SK-N-MC (cell line): Measurements from ENCODE around the gene JADE3.

Experiments
- DNase-seq: peaks from one replicate; pipeline ENCODE4 v3.0.0-alpha.2; 2011; ENCODE audit warnings: low read depth, low spot score
- H3K27ac ChIP-seq: fragments of 200-600 bp; sonication (generic); 2 replicates; pipeline ENCODE4 v1.5.1; 2016; ENCODE audit warnings: mixed run types
- H3K36me3 ChIP-seq: fragments of 200-600 bp; sonication (generic); 2 replicates; pipeline ENCODE4 v1.6.1; 2017; ENCODE audit warnings: antibody characterized with exemption, low read length, mixed read lengths; ENCODE audit not compliant: insufficient read depth
- H3K4me3 ChIP-seq: fragments of 200-600 bp; sonication (generic); 2 replicates; pipeline ENCODE4 v1.5.1; 2016
- H3K9ac ChIP-seq: fragments of 200-600 bp; sonication (generic); 2 replicates; pipeline ENCODE4 v1.8.0; 2017; ENCODE audit warnings: mixed run types, mixed read lengths; ENCODE audit not compliant: insufficient read length
- H3K9me3 ChIP-seq: fragments of 200-600 bp; sonication (generic); 2 replicates; pipeline ENCODE4 v1.6.1; 2017; ENCODE audit warnings: low read depth, mild to moderate bottlenecking, antibody characterized with exemption, low read length, moderate library complexity, mixed read lengths
- EZH2 ChIP-seq: fragments of 200-600 bp; sonication (generic); IDR thresholded peaks from one replicate; pipeline ENCODE4 v1.6.1; 2017; ENCODE audit warnings: antibody characterized with exemption
- FOXP2 ChIP-seq: optimal IDR thresholded peaks from 2 replicates; pipeline ENCODE3; 2011; ENCODE audit warnings: mild to moderate bottlenecking, moderate library complexity; ENCODE audit not compliant: insufficient read depth; ENCODE audit errors: extremely low read length, control extremely low read depth
- POLR2AphosphoS5 ChIP-seq: IDR thresholded peaks from 2 replicates; pipeline ENCODE4 v1.6.1; 2012; ENCODE audit warnings: mild to moderate bottlenecking, low read depth, low read length, borderline replicate concordance

JADE3 gene

GRCh38 chrX:47030339-47030738 lies 118.1 kb downstream of the JADE3 start:
- Histone ChIP-seq H3K27ac (no peak overlapping the region), H3K9ac (no peak overlapping the region), H3K9me3 (no peaks in the 10 kb centered on the region), H3K4me3 (no peak overlapping the region), H3K36me3 (no peaks in the 10 kb centered on the region)
- DNase-seq = peak; percentile 69
- TF ChIP-seq POLR2AphosphoS5 = no peak
- TF ChIP-seq EZH2 = no peak
- no peak for TF ChIP-seq FOXP2

- H3K9me3 ChIP-seq = no peaks in the 10 kb centered on the region
- no peak for TF ChIP-seq EZH2
- TF ChIP-seq POLR2AphosphoS5 = no peak
- no peak for TF ChIP-seq FOXP2
- no peak overlapping the region for H3K4me3 ChIP-seq
- peaks cover 2% of the 10 kb centered on the region; the same call in 1 of the 2 replicates for H3K36me3 ChIP-seq
- no peak for DNase-seq
- no peak overlapping the region for H3K9ac ChIP-seq
- H3K27ac ChIP-seq = no peak overlapping the region
Measured at GRCh38 chrX:47047989-47048388, 135.8 kb downstream of the JADE3 start.

GRCh38 chrX:47059142-47059874 lies 147.1 kb downstream of the JADE3 start:
- TF ChIP-seq POLR2AphosphoS5 (no peak), EZH2 (no peak), FOXP2 (no peak)
- DNase-seq = no peak
- Histone ChIP-seq H3K27ac (no peak overlapping the region), H3K9ac (no peak overlapping the region), H3K9me3 (no peaks in the 10 kb centered on the region), H3K4me3 (no peak overlapping the region), H3K36me3 (no peaks in the 10 kb centered on the region)

DNA sequence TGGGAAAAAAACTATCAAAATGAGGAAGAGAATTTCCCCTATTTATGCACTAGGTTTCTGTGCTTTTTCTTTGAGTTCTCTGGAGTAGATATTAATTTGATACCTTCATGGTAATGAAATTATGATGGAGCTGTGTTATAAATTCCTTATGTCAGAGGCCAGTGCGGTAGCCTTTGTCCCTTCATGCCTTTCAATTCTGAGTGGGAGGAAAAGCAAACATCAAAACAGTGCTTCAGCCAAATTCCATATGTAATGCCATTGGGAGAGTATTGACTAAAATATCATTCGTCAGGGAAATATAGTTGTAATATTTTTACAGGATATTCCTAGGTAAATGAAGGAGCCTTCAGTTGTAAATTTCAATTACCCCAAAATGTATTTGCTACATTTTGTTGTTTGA lies 148.5 kb downstream of the JADE3 start:
- Histone ChIP-seq H3K4me3 (no peak overlapping the region), H3K9me3 (no peaks in the 10 kb centered on the region), H3K36me3 (no peaks in the 10 kb centered on the region), H3K9ac (no peak overlapping the region), H3K27ac (no peak overlapping the region)
- TF ChIP-seq FOXP2 = no peak
- DNase-seq = no peak

GRCh38 chrX:47061238-47061919 lies 149.2 kb downstream of the JADE3 start:
- Histone ChIP-seq H3K9ac (no peak overlapping the region), H3K36me3 (no peaks in the 10 kb centered on the region), H3K9me3 (no peaks in the 10 kb centered on the region), H3K4me3 (no peak overlapping the region), H3K27ac (no peak overlapping the region)
- no peak for DNase-seq
- TF ChIP-seq POLR2AphosphoS5 = no peak
- no peak for TF ChIP-seq FOXP2
- no peak for TF ChIP-seq EZH2

GRCh38 chrX:47063179-47063578 lies 151.0 kb downstream of the JADE3 start:
- H3K9ac ChIP-seq = no peak overlapping the region
- H3K4me3 ChIP-seq = no peak overlapping the region
- H3K36me3 ChIP-seq = no peaks in the 10 kb centered on the region
- no peak overlapping the region for H3K27ac ChIP-seq
- no peaks in the 10 kb centered on the region for H3K9me3 ChIP-seq
- TF ChIP-seq EZH2 (no peak), POLR2AphosphoS5 (no peak), FOXP2 (no peak)
- no peak for DNase-seq

GRCh38 chrX:47068214-47068613 lies 156.0 kb downstream of the JADE3 start:
- H3K9ac ChIP-seq = no peak overlapping the region
- TF ChIP-seq EZH2 (no peak), POLR2AphosphoS5 (no peak), FOXP2 (no peak)
- H3K9me3 ChIP-seq = no peaks in the 10 kb centered on the region
- no peaks in the 10 kb centered on the region for H3K36me3 ChIP-seq
- no peak overlapping the region for H3K4me3 ChIP-seq
- no peak for DNase-seq
- no peak overlapping the region for H3K27ac ChIP-seq

DNA sequence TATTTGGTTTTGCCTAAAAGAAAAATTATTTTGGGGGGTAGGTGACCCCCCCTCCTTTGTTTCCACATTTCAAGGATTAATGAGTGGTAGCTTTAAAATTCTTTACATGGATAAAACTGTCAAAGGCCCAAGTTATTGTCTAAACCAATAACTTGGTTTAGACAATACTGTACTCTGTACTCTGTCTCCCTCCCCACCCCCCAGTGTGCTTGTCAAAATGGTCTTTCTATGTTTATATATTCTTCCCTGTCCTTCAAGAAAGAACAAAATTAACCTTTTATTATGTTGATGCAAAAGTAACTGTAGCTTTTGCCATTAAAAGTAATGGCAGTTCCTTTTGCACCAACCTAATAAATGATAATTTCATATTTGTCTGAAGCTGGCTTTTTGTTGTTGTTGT lies 156.5 kb downstream of the JADE3 start:
- H3K9me3 ChIP-seq = no peaks in the 10 kb centered on the region
- H3K36me3 ChIP-seq = no peaks in the 10 kb centered on the region
- no peak overlapping the region for H3K27ac ChIP-seq
- TF ChIP-seq POLR2AphosphoS5 (no peak), FOXP2 (no peak), EZH2 (no peak)
- H3K4me3 ChIP-seq = no peak overlapping the region
- no peak overlapping the region for H3K9ac ChIP-seq
- no peak for DNase-seq
